HG02588 (cell line): ENCODE data around the gene ERG.

ENCODE experiments used
- ATAC-seq: cut with Tn5 transposase; IDR thresholded peaks from one replicate; pipeline ENCODE4 v1.9.1; 2021; ENCODE audit warnings: mild to moderate bottlenecking, moderate library complexity; ENCODE audit not compliant: unreplicated experiment

ERG gene

GRCh38 chr21:38361324-38361723 lies 137.0 kb downstream of the ERG start:
- ATAC-seq, result no peak

GRCh38 chr21:38359835-38360234 lies 138.4 kb downstream of the ERG start:
- ATAC-seq, result no peak

- no peak for ATAC-seq
Observed at GRCh38 chr21:38359090-38359489, 139.2 kb downstream of the ERG start.

GRCh38 chr21:38358666-38359065 lies 139.6 kb downstream of the ERG start:
- no peak for ATAC-seq

DNA sequence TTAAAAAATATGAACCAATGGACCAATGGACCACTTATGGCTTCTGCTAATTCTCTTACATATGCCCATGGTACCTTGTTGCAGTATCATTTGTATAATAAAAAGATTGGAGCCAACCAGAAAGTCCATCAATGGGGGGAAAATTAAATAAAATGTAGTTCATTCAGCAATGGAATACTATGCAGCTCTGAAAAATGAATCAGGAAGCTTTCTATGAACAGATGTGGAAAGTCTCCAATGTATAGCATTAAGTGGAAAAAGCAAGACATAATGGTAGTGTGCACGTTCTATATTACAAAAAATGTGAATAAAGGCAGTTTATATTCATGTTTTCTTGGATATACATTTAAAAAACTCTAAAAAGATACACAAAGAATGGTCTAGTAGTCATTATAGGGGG lies 140.2 kb downstream of the ERG start:
- no peak for ATAC-seq

DNA sequence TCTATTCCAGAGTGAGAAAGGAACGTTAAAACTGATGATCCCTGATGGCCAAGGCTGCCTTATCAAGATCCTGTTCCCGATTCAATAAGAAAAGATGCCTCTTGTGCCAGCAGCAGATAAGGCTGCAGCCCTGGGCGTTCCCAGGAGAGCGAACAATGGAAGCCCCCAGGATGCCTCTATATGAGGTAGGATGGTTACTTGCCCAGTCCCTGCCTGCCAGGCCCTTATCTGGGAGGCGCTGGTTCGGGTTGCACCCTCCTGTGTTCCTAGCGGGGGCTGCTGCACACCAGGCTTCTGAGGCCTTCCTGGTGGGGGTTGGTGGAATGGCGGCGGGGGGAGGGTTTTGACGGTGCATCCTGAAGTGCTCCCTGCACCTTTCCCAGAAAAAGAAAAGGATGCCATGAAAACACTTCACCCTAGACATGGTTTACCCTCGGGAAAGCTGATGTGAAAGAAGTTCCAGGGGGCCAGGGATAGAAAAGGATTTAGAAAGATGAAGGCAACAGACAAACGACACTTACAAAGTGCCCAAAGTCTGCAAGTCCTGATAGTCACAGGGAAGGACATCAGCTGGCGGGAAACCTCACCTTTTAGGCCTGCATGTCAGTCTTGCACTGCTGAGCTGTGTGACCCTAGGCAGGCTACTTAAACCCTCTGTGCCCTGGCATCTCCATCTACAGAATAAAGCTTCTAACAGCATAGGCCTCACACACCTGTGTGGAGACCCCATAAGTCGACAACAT lies 141.2 kb downstream of the ERG start:
- ATAC-seq, result no peak

DNA sequence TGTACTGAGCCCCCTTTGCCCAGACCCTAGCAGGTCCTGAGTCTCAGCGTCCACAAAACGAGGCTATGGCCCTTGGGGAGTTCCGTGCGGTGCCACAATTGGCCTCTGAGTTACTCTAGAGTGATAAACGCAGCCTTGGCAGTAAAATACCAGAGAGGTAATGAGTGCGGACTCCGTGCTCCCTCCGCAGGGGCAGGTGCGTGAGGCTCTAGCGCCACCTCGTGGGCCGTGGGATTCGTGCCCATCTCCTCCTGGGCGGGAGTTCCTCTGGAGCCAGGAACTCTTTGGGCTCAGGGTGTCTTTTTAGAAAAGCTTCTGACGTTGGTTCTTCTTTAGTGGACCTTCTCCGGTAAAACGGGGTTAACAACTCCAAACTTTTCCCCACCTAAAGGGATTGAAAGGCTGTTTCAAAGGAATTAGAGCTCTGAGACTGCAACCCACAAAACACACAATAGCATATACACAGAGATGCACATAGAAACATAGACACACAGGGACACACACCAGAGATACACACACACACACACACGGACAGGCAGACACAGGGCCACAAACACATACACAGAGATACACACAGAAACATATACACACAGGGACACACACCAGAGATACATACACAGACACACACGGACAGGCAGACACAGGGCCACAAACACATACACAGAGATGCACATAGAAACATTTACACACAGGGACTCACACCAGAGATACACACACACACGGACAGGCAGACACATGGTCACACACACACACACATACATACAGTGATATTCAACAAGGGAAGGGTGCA lies 142.1 kb downstream of the ERG start:
- no peak for ATAC-seq

- no peak for ATAC-seq
Observed at GRCh38 chr21:38355353-38355752, 142.9 kb downstream of the ERG start.

DNA sequence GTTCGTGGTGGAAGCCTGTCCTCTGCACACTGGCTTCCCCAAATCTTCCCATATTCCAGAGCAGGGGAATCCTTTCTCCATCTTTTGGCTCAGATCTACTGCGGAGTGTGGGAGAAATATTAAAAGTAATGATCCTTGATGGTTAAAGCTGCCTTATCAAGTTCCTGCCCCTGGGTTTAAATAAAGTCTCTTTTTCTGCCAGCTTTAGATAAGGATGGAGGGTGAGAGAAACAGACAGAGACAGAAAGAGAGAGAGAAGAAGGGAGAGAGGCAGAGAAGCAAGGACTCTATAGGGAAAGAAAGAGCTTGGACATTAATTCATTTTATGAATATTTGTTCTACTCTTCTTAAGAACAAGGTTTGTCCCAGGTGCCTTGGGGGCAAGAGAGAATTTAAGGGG lies 143.5 kb downstream of the ERG start:
- no peak for ATAC-seq

- no peak for ATAC-seq
Observed at GRCh38 chr21:38354231-38354630, 144.0 kb downstream of the ERG start.

DNA sequence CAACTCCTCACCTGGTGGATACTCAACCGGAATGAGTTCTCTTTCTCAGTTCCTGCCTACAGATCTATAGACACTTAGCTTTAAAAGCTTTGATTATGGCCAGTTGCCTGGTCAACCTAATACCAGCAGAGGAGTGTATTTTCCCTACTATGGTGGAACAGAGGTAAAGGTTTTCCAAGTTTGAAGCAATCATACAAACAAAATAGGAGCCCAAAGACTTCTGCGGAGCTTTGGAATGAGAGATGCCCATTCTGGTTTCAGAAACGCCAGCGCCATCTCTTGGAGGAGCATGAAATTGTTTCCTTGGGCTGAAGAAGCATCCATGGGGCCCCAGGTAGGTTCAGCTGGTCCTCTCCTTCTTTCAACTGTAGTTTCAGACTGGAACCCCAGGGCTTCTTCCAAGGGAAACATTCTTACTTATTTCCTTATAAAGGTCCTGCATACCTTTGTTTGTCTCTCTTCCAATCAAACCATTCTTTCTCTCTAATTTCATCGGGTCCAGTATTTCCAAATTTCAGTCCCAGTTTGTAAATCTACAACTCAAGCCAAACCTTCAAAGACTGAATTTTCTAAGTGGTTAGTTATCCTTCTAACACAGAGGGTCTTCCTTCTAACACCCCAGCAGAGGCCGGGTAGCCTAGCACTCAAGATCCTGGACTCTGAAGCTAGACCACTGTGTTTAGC lies 145.6 kb downstream of the ERG start:
- no peak for ATAC-seq

DNA sequence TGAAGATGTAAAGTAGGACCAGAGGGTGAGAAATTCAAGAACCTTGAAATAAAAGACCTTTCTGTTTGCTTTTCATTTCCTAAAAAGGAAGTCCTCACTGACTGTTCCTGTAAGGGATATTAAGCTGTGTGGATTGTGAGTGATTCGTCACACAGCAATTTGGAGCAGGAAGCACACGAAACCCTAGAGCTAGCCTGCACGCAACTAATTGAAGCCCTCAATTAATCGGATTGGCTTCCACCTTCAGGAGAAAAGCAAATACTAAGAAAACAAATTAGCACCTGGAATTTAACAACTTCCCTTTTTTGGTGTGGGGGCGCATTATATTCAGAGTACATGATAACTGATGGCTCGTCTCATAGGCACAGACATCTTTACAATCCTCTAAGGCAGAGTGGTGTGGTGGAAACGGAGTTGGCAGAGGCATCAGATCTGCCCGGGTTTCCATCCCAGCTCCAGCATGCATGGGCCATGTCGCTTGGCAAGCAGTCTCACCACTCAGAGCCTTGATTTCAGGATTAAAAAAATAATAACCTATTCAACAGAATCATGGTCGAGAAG lies 146.2 kb downstream of the ERG start:
- no peak for ATAC-seq

GRCh38 chr21:38351176-38351959 lies 146.9 kb downstream of the ERG start:
- no peak for ATAC-seq

DNA sequence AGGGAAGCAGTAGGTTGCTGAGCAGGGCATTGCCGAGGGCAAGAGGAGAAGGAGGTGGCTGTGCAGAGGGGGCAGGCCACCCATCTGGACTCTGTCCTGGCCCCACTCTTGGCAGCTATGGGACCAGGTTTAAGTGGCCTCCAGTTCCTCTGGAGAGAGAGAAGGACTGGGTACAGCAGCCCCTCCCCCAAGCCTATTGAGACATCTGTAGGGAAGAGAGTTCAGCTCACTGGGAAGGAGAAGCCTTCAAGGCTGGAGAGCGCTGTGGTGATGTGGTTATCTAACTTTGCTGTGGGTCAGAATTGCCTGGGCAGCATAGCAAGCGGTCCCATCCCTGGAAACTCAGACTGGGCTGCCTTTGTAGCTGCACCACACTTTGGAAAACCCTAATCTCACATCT lies 147.6 kb downstream of the ERG start:
- no peak for ATAC-seq

GRCh38 chr21:38349977-38350376 lies 148.3 kb downstream of the ERG start:
- no peak for ATAC-seq

DNA sequence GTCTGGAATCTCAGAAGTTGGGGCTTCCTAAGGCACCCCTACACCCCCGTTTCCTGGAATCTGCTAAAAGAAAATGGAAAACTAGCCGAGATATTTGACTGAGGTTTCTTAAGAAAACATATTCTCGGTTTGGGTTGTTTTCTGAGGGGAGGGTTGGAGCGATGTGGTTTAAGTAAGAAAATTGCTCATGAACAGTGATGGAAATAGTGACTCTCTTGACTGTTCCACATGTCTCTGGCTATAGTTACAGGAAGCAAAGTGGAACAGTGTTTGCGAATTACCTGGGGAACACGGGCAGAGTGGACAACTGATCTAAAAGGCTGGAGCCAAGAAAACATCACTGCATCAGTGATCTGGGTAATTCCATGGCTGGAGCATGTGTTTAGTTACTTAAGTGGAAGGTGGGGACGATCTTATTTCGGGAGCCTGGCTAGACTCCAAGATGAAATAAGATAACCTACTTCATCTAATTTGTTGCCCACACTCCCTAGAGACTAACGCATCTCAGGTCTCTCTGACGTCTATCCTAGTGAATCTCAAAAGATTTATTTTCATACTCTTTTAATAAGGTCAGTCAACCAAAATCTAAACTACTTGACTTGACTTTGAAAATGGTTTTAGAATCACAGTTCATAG lies 149.0 kb downstream of the ERG start:
- no peak for ATAC-seq

- ATAC-seq, result no peak
Observed at GRCh38 chr21:38346286-38346685, 152.0 kb downstream of the ERG start.

DNA sequence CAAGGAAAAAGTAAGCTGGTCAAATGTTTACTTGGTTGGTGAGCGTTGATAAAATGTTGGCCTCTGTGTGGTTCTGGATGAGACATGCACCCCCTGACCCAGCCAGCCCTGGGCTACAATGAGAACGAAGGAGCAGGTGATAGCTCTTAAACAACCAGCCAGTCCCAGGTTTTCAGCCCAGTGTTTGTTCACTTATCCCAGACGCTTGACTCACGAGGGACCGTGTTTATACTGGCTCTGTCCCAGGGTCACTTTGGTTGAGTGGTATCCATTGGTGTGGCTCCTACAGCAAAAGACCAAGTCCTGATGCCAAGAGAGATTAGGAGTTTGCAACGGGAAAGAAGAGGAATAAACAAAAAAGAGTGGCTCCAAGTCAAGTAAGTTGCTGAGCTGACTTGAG lies 154.6 kb downstream of the ERG start:
- no peak for ATAC-seq

- ATAC-seq, result no peak
Observed at GRCh38 chr21:38342739-38343138, 155.5 kb downstream of the ERG start.

DNA sequence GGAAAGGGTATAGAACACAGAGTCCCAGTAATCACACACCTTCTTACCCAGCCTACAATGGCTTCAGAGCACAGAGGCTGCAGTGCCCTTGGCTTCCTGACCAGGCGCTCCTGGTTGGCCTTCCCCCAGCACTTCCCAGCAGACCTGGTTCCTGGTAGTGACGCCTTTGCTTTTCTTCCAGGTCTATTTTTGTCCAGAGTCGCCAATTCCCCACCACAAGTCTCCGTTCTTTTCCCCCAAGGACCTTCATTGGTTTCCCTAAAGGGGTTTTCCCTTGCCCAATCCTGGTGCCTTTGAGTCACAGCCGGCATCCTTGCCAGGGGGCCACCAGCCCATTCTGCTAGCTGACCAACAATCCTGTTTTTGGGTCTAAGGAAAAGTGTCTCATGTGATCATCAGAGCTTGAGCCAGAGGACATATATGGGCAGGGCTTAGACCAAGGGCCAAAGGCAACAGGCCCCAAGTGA lies 156.7 kb downstream of the ERG start:
- ATAC-seq, result no peak
